Kidney (tissue), 14 donors: Measurements from ENCODE around the gene KCNQ1OT1. TPM values are rescaled to one million over a fixed set of nuclear protein-coding genes. Genes with fewer than 3 reads are reported as not detected.

Experiments used
- DNase-seq, 5 donors: peaks; one replicate each; pipeline ENCODE4 v3.0.0-alpha.2; 2013 to 2020
- FAIRE-seq: peaks from 2 replicates; lab custom pipeline; 2012; peaks lifted over from hg19 to GRCh38; lab: Jason Lieb, UNC
- H3K27ac ChIP-seq, 2 donors: one replicate each; pipeline ENCODE4 v1.7.0; 2013; ENCODE audit warnings: low read depth in 2 of 2, low read length in 2 of 2, inconsistent platforms in 1 of 2
- H3K27me3 ChIP-seq: one replicate; pipeline ENCODE4 v1.7.1; 2013; ENCODE audit warnings: low read length, inconsistent platforms; ENCODE audit not compliant: control insufficient read depth, insufficient read depth
- H3K36me3 ChIP-seq, 3 donors: one replicate each; pipeline versions ENCODE4 v1.7.0 to v1.7.1; 2013; ENCODE audit warnings: low read length in 3 of 3, control low read depth in 1 of 3, inconsistent platforms in 1 of 3; ENCODE audit not compliant: insufficient read depth in 3 of 3, control insufficient read depth in 2 of 3
- H3K4me1 ChIP-seq, 3 donors: one replicate each; pipeline versions ENCODE4 v1.7.0 to v1.7.1; 2013; ENCODE audit warnings: low read length in 3 of 3, inconsistent platforms in 1 of 3, low read depth in 1 of 3; ENCODE audit not compliant: control insufficient read depth in 2 of 3, insufficient read depth in 2 of 3
- H3K4me3 ChIP-seq, 3 donors: one replicate each; pipeline versions ENCODE4 v1.7.0 to v1.8.1; 2013; ENCODE audit warnings: low read length in 3 of 3, control low read depth in 1 of 3, inconsistent platforms in 1 of 3
- H3K9ac ChIP-seq, 3 donors: one replicate each; pipeline versions ENCODE4 v1.7.0 to v1.7.1; 2013; ENCODE audit warnings: low read length in 3 of 3, control low read depth in 1 of 3, inconsistent platforms in 1 of 3
- H3K9me3 ChIP-seq, 3 donors: one replicate each; pipeline versions ENCODE4 v1.7.0 to v1.7.1; 2013; ENCODE audit warnings: low read length in 3 of 3, control low read depth in 1 of 3, inconsistent platforms in 1 of 3; ENCODE audit not compliant: control insufficient read depth in 2 of 3, insufficient read depth in 1 of 3
- CTCF ChIP-seq: IDR thresholded peaks from 3 replicates; pipeline ENCODE4 v1.5.1; 2012; ENCODE audit warnings: mild to moderate bottlenecking, moderate library complexity, borderline replicate concordance; ENCODE audit not compliant: insufficient read depth; ENCODE audit errors: extremely low read depth
- intact Hi-C: fragments of 100-400 bp; cut with DNase I; formaldehyde crosslinking; loops from one replicate; pipeline ENCODE4 v1.11.1; 2022
- polyA plus RNA-seq: library from polyadenylated mRNA; stranded (reverse); fragments of 350-450 nt; fragmentation: Illumina TruSeq; extraction: RNeasy Lipid Tissue Mini Kit (QIAGEN cat#74804); gene quantifications from one replicate; pipeline ENCODE4 v1.2.3, GENCODE V29; 2014; ENCODE audit warnings: low read depth, low replicate concordance; ENCODE audit not compliant: insufficient read depth
- total RNA-seq: library from RNA; stranded (reverse); fragmentation: NEBNext Ultra II Directional; extraction: Animal tissue kit (Norgen Biotek cat#: 25700); gene quantifications from one replicate; pipeline ENCODE4 v1.2.1, GENCODE V29; 2021
- donor health status: control.
- donor health status: control.
- donor health status: control.
- donor health status: control.
- donor health status: control.
- donor health status: DM: yes; HTN: yes; CAD: no.
- donor health status: Normal renal cell carcinoma (clear cell type).

KCNQ1OT1 gene
- total and polyA plus RNA-seq, 2 donors from 2014 or later, result 0.22 to 4.4 TPM

GRCh38 chr11:2567026-2567671 is 132.6 kb downstream of the KCNQ1OT1 start:
- H3K9ac ChIP-seq, result no peak overlapping the region
- TF ChIP-seq CTCF, result no peak
- H3K27me3 ChIP-seq, result no peaks in the 10 kb centered on the region
- DNase-seq (peak in 2 of 5 donors; percentile 34 to 39), FAIRE-seq (no peak)
- peaks cover 0 to 8% (median 3%) of the 10 kb centered on the region in 3 donors for H3K4me1 ChIP-seq
- no peaks in the 10 kb centered on the region for H3K9me3 ChIP-seq
- H3K36me3 ChIP-seq, result no peaks in the 10 kb centered on the region
- intact Hi-C loops, result no loop called here
- no peak overlapping the region for H3K4me3 ChIP-seq
- H3K27ac ChIP-seq, result no peak overlapping the region

DNA sequence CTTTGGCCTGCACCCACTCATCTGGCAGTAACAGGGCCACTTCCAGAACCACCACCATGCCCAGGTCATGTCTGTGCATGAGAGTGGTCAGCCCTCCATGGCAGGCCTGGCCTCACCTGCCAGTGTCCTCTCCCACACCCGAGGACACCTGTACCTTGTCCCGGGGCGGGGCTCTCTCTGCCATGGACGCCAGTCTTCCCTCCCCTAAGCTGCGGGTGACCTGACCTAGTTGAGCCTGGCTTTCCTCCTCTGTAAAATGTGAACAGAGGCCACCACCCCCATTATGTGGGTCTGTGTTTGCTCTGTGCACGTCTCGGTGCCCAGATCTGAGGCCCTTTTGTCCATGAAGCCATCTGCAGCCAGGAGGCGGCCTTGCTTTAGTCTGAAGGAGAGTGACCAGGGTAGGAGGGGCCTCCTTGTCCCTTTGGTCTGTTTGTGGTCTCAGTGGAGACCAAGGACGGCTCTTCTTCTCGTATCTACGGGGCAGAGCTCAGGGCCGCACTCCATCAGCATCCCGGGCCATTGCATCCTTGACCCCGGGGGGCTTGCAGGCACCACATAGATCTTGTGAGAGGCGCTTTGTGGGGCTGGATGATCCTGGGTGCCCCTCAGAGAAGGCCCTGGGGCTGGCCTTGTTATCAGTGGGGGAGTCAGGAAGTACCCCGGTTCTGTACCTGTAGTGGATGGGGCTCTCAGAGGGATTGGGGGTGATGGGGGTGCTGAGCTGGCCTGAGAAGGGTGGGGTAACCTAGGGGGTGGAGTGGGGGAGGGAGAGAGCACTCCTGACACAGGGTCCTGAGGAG is 133.4 kb downstream of the KCNQ1OT1 start:
- DNase-seq, result peak in 2 of 5 donors; percentile 52 to 53
- H3K9ac ChIP-seq, result no peak overlapping the region
- H3K9me3 ChIP-seq, result no peaks in the 10 kb centered on the region
- no peak overlapping the region for H3K27ac ChIP-seq
- FAIRE-seq, result no peak
- no peaks in the 10 kb centered on the region for H3K27me3 ChIP-seq
- H3K4me3 ChIP-seq, result no peak overlapping the region
- intact Hi-C loops, result no loop called here
- no peak for TF ChIP-seq CTCF
- H3K36me3 ChIP-seq, result no peaks in the 10 kb centered on the region
- H3K4me1 ChIP-seq, result peaks cover 0 to 8% (median 5%) of the 10 kb centered on the region in 3 donors

GRCh38 chr11:2565447-2566222 is 134.2 kb downstream of the KCNQ1OT1 start:
- H3K4me3 ChIP-seq, result no peak overlapping the region
- intact Hi-C loops, result no loop called here
- no peak for TF ChIP-seq CTCF
- peaks cover 0 to 8% (median 6%) of the 10 kb centered on the region in 3 donors for H3K4me1 ChIP-seq
- no peak overlapping the region for H3K27ac ChIP-seq
- H3K27me3 ChIP-seq, result no peaks in the 10 kb centered on the region
- FAIRE-seq (no peak), DNase-seq (peak in 2 of 5 donors; percentile 40 to 49)
- H3K36me3 ChIP-seq, result no peaks in the 10 kb centered on the region
- H3K9ac ChIP-seq, result no peak overlapping the region
- H3K9me3 ChIP-seq, result no peaks in the 10 kb centered on the region
